H9 (cell line): ENCODE data around the gene SLC31A2. TPM values are rescaled to one million over a fixed set of nuclear protein-coding genes. Genes with fewer than 3 reads are reported as not detected.

Source experiments
- DNase-seq: peaks from one replicate; pipeline ENCODE4 v3.0.0-alpha.2; 2017
- H2AFZ ChIP-seq: one replicate; pipeline ENCODE4 v1.6.1; 2013; ENCODE audit warnings: mild to moderate bottlenecking, low read length, control low read depth, moderate library complexity
- H2AK5ac ChIP-seq: 2 replicates; pipeline ENCODE4 v1.6.1; 2013; ENCODE audit warnings: low read length, control low read depth, mixed read lengths; ENCODE audit not compliant: insufficient read length
- H2BK120ac ChIP-seq: one replicate; pipeline ENCODE4 v1.6.1; 2013; ENCODE audit warnings: low read depth, mild to moderate bottlenecking, low read length, control low read depth, inconsistent platforms; ENCODE audit not compliant: poor library complexity, severe bottlenecking
- H2BK12ac ChIP-seq: 2 replicates; pipeline ENCODE4 v1.6.1; 2013; ENCODE audit warnings: low read length, control low read depth, mixed read lengths, low read depth; ENCODE audit not compliant: insufficient read length
- H2BK15ac ChIP-seq: 2 replicates; pipeline ENCODE4 v1.6.1; 2013; ENCODE audit warnings: low read depth, low read length, control low read depth
- H2BK20ac ChIP-seq: one replicate; pipeline ENCODE4 v1.6.1; 2013; ENCODE audit warnings: low read depth, mild to moderate bottlenecking, low read length, control low read depth, inconsistent platforms; ENCODE audit not compliant: poor library complexity, severe bottlenecking
- H2BK5ac ChIP-seq: 2 replicates; pipeline ENCODE4 v1.6.1; 2013; ENCODE audit warnings: low read length, control low read depth, mixed read lengths; ENCODE audit not compliant: insufficient read length
- H3K14ac ChIP-seq: 2 replicates; pipeline ENCODE4 v1.6.1; 2013; ENCODE audit warnings: low read length, control low read depth; ENCODE audit not compliant: insufficient read depth
- H3K18ac ChIP-seq: 2 replicates; pipeline ENCODE4 v1.6.1; 2013; ENCODE audit warnings: low read depth, mild to moderate bottlenecking, mixed read lengths, low read length, control low read depth; ENCODE audit not compliant: insufficient read length
- H3K23ac ChIP-seq: 2 replicates; pipeline ENCODE4 v1.6.1; 2013; ENCODE audit warnings: low read length, control low read depth, mixed read lengths, low read depth; ENCODE audit not compliant: insufficient read length
- H3K23me2 ChIP-seq: 2 replicates; pipeline ENCODE4 v1.6.1; 2013; ENCODE audit warnings: low read depth, mild to moderate bottlenecking, mixed read lengths, low read length, control low read depth; ENCODE audit not compliant: insufficient read length, poor library complexity, severe bottlenecking
- H3K27ac ChIP-seq: 2 replicates; pipeline ENCODE4 v1.5.1; 2013; ENCODE audit warnings: low read length, control low read depth, mixed read lengths, low read depth; ENCODE audit not compliant: insufficient read length
- H3K27me3 ChIP-seq: 2 replicates; pipeline ENCODE4 v1.6.1; 2013; ENCODE audit warnings: low read length, control low read depth, inconsistent platforms; ENCODE audit not compliant: insufficient read depth
- H3K4ac ChIP-seq: 2 replicates; pipeline ENCODE4 v1.6.1; 2013; ENCODE audit warnings: low read depth, mild to moderate bottlenecking, control low read depth, inconsistent platforms, low read length, moderate library complexity
- H3K4me1 ChIP-seq: 2 replicates; pipeline ENCODE4 v1.6.1; 2013; ENCODE audit warnings: low read length, control low read depth, inconsistent platforms; ENCODE audit not compliant: insufficient read depth
- H3K4me2 ChIP-seq: 2 replicates; pipeline ENCODE4 v1.6.1; 2013; ENCODE audit warnings: low read length, control low read depth, mixed read lengths; ENCODE audit not compliant: insufficient read length, insufficient read depth
- H3K56ac ChIP-seq: 2 replicates; pipeline ENCODE4 v1.6.1; 2013; ENCODE audit warnings: low read depth, mild to moderate bottlenecking, mixed read lengths, low read length, control low read depth; ENCODE audit not compliant: insufficient read length
- H3K79me1 ChIP-seq: 2 replicates; pipeline ENCODE4 v1.6.1; 2013; ENCODE audit warnings: low read depth, mild to moderate bottlenecking, moderate library complexity, low read length, control low read depth, inconsistent platforms; ENCODE audit not compliant: insufficient read depth, poor library complexity, severe bottlenecking
- H3K79me2 ChIP-seq: 2 replicates; pipeline ENCODE4 v1.6.1; 2013; ENCODE audit warnings: low read length, control low read depth, inconsistent platforms; ENCODE audit not compliant: insufficient read depth
- H3K9ac ChIP-seq: 2 replicates; pipeline ENCODE4 v1.6.1; 2013; ENCODE audit warnings: low read length, control low read depth, mixed read lengths; ENCODE audit not compliant: insufficient read length; ENCODE audit errors: extremely low read depth
- H3K9me3 ChIP-seq: one replicate; pipeline ENCODE4 v1.6.1; 2013; ENCODE audit warnings: low read depth, low read length, inconsistent platforms; ENCODE audit not compliant: control insufficient read depth
- H3T11ph ChIP-seq: one replicate; pipeline ENCODE4 v1.6.1; 2013; ENCODE audit warnings: mild to moderate bottlenecking, low read length, control low read depth, inconsistent platforms
- H4K20me1 ChIP-seq: one replicate; pipeline ENCODE4 v1.6.1; 2013; ENCODE audit not compliant: control insufficient read depth, insufficient read length, insufficient read depth
- H4K5ac ChIP-seq: 2 replicates; pipeline ENCODE4 v1.6.1; 2013; ENCODE audit warnings: low read depth, mild to moderate bottlenecking, mixed read lengths, low read length, control low read depth; ENCODE audit not compliant: insufficient read length
- H4K8ac ChIP-seq: replicated peaks from 2 replicates; pipeline ENCODE4 v1.6.1; 2013; ENCODE audit warnings: low read length, control low read depth, mixed read lengths, low read depth; ENCODE audit not compliant: insufficient read length
- H4K91ac ChIP-seq: 2 replicates; pipeline ENCODE4 v1.6.1; 2013; ENCODE audit warnings: low read depth, mild to moderate bottlenecking, moderate library complexity, mixed read lengths, low read length, control low read depth; ENCODE audit not compliant: insufficient read length
- H3K27ac Mint-ChIP-seq, 3 experiments: 2 replicates in 2 of 3; 3 replicates in 1 of 3; pipeline ENCODE4 v1.8.0; 2020 to 2021; ENCODE audit warnings: mixed read lengths in 3 of 3, mild to moderate bottlenecking in 1 of 3, moderate library complexity in 1 of 3
- H3K27me3 Mint-ChIP-seq: 2 replicates; pipeline ENCODE4 v1.8.0; 2021; ENCODE audit warnings: low read depth, mild to moderate bottlenecking, moderate library complexity, mixed read lengths
- H3K36me3 Mint-ChIP-seq, 3 experiments: 2 replicates in 2 of 3; 3 replicates in 1 of 3; pipeline ENCODE4 v1.8.0; 2020 to 2021; ENCODE audit warnings: low read depth in 3 of 3, mixed read lengths in 3 of 3; ENCODE audit not compliant: insufficient read depth in 1 of 3
- H3K4me1 Mint-ChIP-seq, 2 experiments: 2 replicates each; pipeline ENCODE4 v1.8.0; 2020; ENCODE audit warnings: mixed read lengths in 2 of 2
- H3K4me3 Mint-ChIP-seq, 2 experiments: 2 replicates in 1 of 2; 3 replicates in 1 of 2; pipeline ENCODE4 v1.8.0; 2020 to 2021; ENCODE audit warnings: mild to moderate bottlenecking in 2 of 2, mixed read lengths in 2 of 2, moderate library complexity in 1 of 2
- H3K9me3 Mint-ChIP-seq, 2 experiments: 2 replicates in 1 of 2; 3 replicates in 1 of 2; pipeline ENCODE4 v1.8.0; 2020; ENCODE audit warnings: mild to moderate bottlenecking in 2 of 2, mixed read lengths in 2 of 2, moderate library complexity in 1 of 2
- WGBS: extraction: QIAGEN DNeasy Blood & Tissue Kit; methylation state at CpG from one replicate; pipeline ENCODE4 v1.1.7; 2013; ENCODE audit warnings: missing lambda C conversion rate, low lambda C conversion rate, mixed read lengths; ENCODE audit not compliant: insufficient read length; ENCODE audit errors: extremely low coverage; 5-methylcytosine and 5-hydroxymethylcytosine counted together
- total RNA-seq: library from RNA; stranded (reverse); gene quantifications from 2 replicates; pipeline ENCODE4 v1.2.1, GENCODE V29; 2021
- TF ChIP-seq, protein P1 (sequence below): fragments of 200-600 bp; sonication (generic); conservative IDR thresholded peaks from 3 replicates; pipeline ENCODE4 v1.8.0; 2021; ENCODE audit warnings: antibody characterized with exemption, mild to moderate bottlenecking

The SLC31A2 gene
- total RNA-seq, 1 experiment from 2014 or later: 1.0 TPM

DNA sequence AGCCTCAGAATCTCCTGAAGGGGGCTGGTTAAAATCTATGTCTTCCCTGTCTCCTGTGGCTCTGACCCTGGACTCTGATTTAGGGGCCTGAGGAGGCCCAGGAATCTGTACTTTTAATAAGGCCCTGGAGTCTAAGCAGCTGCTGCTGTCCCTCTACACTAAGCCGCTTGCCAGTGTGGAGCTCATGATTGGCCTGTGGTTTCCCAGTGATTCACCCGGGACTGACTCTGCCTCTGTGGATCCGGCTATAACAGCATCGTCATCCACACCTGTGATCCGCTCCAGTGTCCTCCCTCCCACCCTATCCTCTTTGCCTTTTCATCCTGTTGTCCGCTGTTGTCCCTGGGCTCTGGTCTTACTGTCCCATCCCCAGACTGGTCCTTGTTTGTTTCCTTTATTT lies 3.7 kb downstream of the SLC31A2 start:
- WGBS: no CpG with 5 or more reads among the region's 6 CpGs
- peaks cover 3% of the 10 kb centered on the region for H3K23me2 ChIP-seq
- no peaks in the 10 kb centered on the region for H3K79me2 ChIP-seq

More for the DNA sequence above, 3.7 kb downstream of the SLC31A2 start:
- H4K20me1 ChIP-seq: no peaks in the 10 kb centered on the region
- no peak overlapping the region for H2BK15ac ChIP-seq
- H3K27ac ChIP-seq: no peak overlapping the region
- no peak for DNase-seq
- no peak overlapping the region for H2BK120ac ChIP-seq
- no peak overlapping the region for H3K4ac ChIP-seq
- no peaks in the 10 kb centered on the region for H3K9me3 ChIP-seq
- H3K14ac ChIP-seq: no peak overlapping the region
- H3K4me2 ChIP-seq: no peak overlapping the region
- H3K9ac ChIP-seq: peak overlapping the region; percentile 13
- H4K8ac ChIP-seq: no peak overlapping the region
- H2BK12ac ChIP-seq: no peak overlapping the region
- no peaks in the 10 kb centered on the region; a peak in 1 of 7 replicates for H3K36me3 Mint-ChIP-seq
- H2BK5ac ChIP-seq: no peak overlapping the region
- H3K27me3 Mint-ChIP-seq: peaks cover 24% of the 10 kb centered on the region
- TF ChIP-seq, protein P1, sequence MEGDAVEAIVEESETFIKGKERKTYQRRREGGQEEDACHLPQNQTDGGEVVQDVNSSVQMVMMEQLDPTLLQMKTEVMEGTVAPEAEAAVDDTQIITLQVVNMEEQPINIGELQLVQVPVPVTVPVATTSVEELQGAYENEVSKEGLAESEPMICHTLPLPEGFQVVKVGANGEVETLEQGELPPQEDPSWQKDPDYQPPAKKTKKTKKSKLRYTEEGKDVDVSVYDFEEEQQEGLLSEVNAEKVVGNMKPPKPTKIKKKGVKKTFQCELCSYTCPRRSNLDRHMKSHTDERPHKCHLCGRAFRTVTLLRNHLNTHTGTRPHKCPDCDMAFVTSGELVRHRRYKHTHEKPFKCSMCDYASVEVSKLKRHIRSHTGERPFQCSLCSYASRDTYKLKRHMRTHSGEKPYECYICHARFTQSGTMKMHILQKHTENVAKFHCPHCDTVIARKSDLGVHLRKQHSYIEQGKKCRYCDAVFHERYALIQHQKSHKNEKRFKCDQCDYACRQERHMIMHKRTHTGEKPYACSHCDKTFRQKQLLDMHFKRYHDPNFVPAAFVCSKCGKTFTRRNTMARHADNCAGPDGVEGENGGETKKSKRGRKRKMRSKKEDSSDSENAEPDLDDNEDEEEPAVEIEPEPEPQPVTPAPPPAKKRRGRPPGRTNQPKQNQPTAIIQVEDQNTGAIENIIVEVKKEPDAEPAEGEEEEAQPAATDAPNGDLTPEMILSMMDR: no peak
- no peak overlapping the region for H4K91ac ChIP-seq
- H3K4me1 Mint-ChIP-seq: peaks cover 21 to 25% of the 10 kb centered on the region in 2 experiments
- H3K56ac ChIP-seq: no peak overlapping the region
- no peak overlapping the region for H3K23ac ChIP-seq
- no peaks in the 10 kb centered on the region for H3K9me3 Mint-ChIP-seq
- no peak overlapping the region for H3K18ac ChIP-seq
- H2AFZ ChIP-seq: no peak overlapping the region
- no peaks in the 10 kb centered on the region for H3K79me1 ChIP-seq
- H3T11ph ChIP-seq: no peak overlapping the region
- no peak overlapping the region for H3K4me3 Mint-ChIP-seq
- peaks cover 2% of the 10 kb centered on the region; the same call in 1 of the 2 replicates for H3K4me1 ChIP-seq
- no peak overlapping the region for H2AK5ac ChIP-seq
- H3K27ac Mint-ChIP-seq: no peak overlapping the region
- H3K27me3 ChIP-seq: peaks cover 2% of the 10 kb centered on the region
- no peak overlapping the region for H2BK20ac ChIP-seq
- no peak overlapping the region for H4K5ac ChIP-seq
